Activated CD4-positive, CD25-positive, alpha-beta regulatory T cell treated with anti-CD3 and anti-CD28 coated beads, Interleukin-2, amount 50 U/mL, for 72 hours (primary cell): ENCODE results near the gene MAP4K4.

Experiments
- DNase-seq: peaks from one replicate; pipeline ENCODE4 v3.0.0; 2021

The MAP4K4 gene

GRCh38 chr2:101795033-101795432 lies 97.5 kb downstream of the MAP4K4 start:
- no peak for DNase-seq

- DNase-seq: no peak
Observed at GRCh38 chr2:101796825-101797600, 99.5 kb downstream of the MAP4K4 start.

- no peak for DNase-seq
Observed at GRCh38 chr2:101801496-101801895, 104.0 kb downstream of the MAP4K4 start.

GRCh38 chr2:101802329-101802728 lies 104.8 kb downstream of the MAP4K4 start:
- DNase-seq: no peak

- no peak for DNase-seq
Observed at GRCh38 chr2:101803128-101803527, 105.6 kb downstream of the MAP4K4 start.

GRCh38 chr2:101803945-101804696 lies 106.6 kb downstream of the MAP4K4 start:
- no peak for DNase-seq

- DNase-seq: no peak
Observed at GRCh38 chr2:101805152-101806088, 107.9 kb downstream of the MAP4K4 start.

- DNase-seq: no peak
Observed at GRCh38 chr2:101806123-101806522, 108.6 kb downstream of the MAP4K4 start.

- no peak for DNase-seq
Observed at GRCh38 chr2:101806701-101807100, 109.2 kb downstream of the MAP4K4 start.

- DNase-seq: no peak
Observed at GRCh38 chr2:101807242-101807641, 109.7 kb downstream of the MAP4K4 start.

- DNase-seq: no peak
Observed at GRCh38 chr2:101808006-101808562, 110.6 kb downstream of the MAP4K4 start.

- DNase-seq: no peak
Observed at GRCh38 chr2:101809698-101810097, 112.2 kb downstream of the MAP4K4 start.

GRCh38 chr2:101811226-101812015 lies 113.9 kb downstream of the MAP4K4 start:
- no peak for DNase-seq

- DNase-seq: no peak
Observed at GRCh38 chr2:101812226-101812625, 114.7 kb downstream of the MAP4K4 start.

- no peak for DNase-seq
Observed at GRCh38 chr2:101814752-101815151, 117.2 kb downstream of the MAP4K4 start.

- no peak for DNase-seq
Observed at GRCh38 chr2:101815154-101815553, 117.6 kb downstream of the MAP4K4 start.

GRCh38 chr2:101815739-101816391 lies 118.4 kb downstream of the MAP4K4 start:
- DNase-seq: no peak

GRCh38 chr2:101816598-101816997 lies 119.1 kb downstream of the MAP4K4 start:
- DNase-seq: no peak

GRCh38 chr2:101817481-101817880 lies 120.0 kb downstream of the MAP4K4 start:
- DNase-seq: no peak

GRCh38 chr2:101818531-101819451 lies 121.3 kb downstream of the MAP4K4 start:
- DNase-seq: no peak
